Neural cell (in vitro differentiated cells): ENCODE data around the gene FAM9C.

Experiments used
- CTCF ChIP-seq: fragments of 450-650 bp; IDR thresholded peaks from 2 replicates; pipeline ENCODE4 v1.5.1; 2014; ENCODE audit warnings: antibody characterized with exemption, mild to moderate bottlenecking, moderate library complexity; ENCODE audit not compliant: poor library complexity, severe bottlenecking
- EP300 ChIP-seq: fragments of 450-650 bp; conservative IDR thresholded peaks from 2 replicates; pipeline ENCODE4 v1.6.1; 2014; ENCODE audit warnings: antibody characterized with exemption, mild to moderate bottlenecking, moderate library complexity; ENCODE audit not compliant: poor library complexity, severe bottlenecking
- EZH2 ChIP-seq: fragments of 200-600, 300-800 bp; shearing (Covaris generic), sonication (generic); IDR thresholded peaks from 2 replicates; pipeline ENCODE4 v1.6.1; 2014; ENCODE audit warnings: antibody characterized with exemption, low read length, borderline replicate concordance, mild to moderate bottlenecking; ENCODE audit not compliant: insufficient read depth, poor library complexity, severe bottlenecking
- MXI1 ChIP-seq: fragments of 450-650 bp; conservative IDR thresholded peaks from 2 replicates; pipeline ENCODE4 v1.6.1; 2014; ENCODE audit warnings: antibody characterized with exemption, mild to moderate bottlenecking; ENCODE audit not compliant: poor library complexity, severe bottlenecking
- POLR2AphosphoS5 ChIP-seq: IDR thresholded peaks from 2 replicates; pipeline ENCODE4 v1.6.1; 2012
- RAD21 ChIP-seq: fragments of 450-650 bp; conservative IDR thresholded peaks from 2 replicates; pipeline ENCODE4 v1.6.1; 2014; ENCODE audit warnings: antibody characterized with exemption, mild to moderate bottlenecking, moderate library complexity
- REST ChIP-seq: IDR thresholded peaks from 2 replicates; pipeline ENCODE4 v1.6.1; 2012; ENCODE audit warnings: borderline replicate concordance
- SMC3 ChIP-seq: fragments of 450-650 bp; conservative IDR thresholded peaks from 2 replicates; pipeline ENCODE4 v1.6.1; 2014; ENCODE audit warnings: antibody characterized with exemption, mild to moderate bottlenecking, moderate library complexity; ENCODE audit not compliant: poor library complexity
- TAF1 ChIP-seq: IDR thresholded peaks from 2 replicates; pipeline ENCODE4 v1.6.1; 2012; ENCODE audit warnings: low read depth

GRCh38 chrX:13023567-13023966 is 20.9 kb downstream of the FAM9C start:
- TF ChIP-seq CTCF (no peak), EP300 (no peak), POLR2AphosphoS5 (no peak), EZH2 (no peak), RAD21 (no peak), REST (no peak), MXI1 (no peak), TAF1 (no peak), SMC3 (no peak)
